SW480 (cell line): ENCODE results near the gene RANBP1.
"Not testable (repeated sequence)": the region's sequence is repeated elsewhere in the genome, so short reads cannot be mapped to it uniquely, and the experiment has no call there.

Experiments used
- DNase-seq: peaks from one replicate; pipeline ENCODE4 v3.0.0-alpha.2; 2016; ENCODE audit warnings: low spot score

RANBP1 gene

GRCh38 chr22:20151276-20151588 lies 35.3 kb downstream of the RANBP1 start:
- DNase-seq = no peak

- no peak for DNase-seq
Measured at GRCh38 chr22:20152464-20152890, 36.6 kb downstream of the RANBP1 start.

GRCh38 chr22:20153945-20154344 lies 38.0 kb downstream of the RANBP1 start:
- DNase-seq = no peak

GRCh38 chr22:20154602-20155187 lies 38.8 kb downstream of the RANBP1 start:
- DNase-seq = peak; percentile 26

GRCh38 chr22:20155330-20156041 lies 39.6 kb downstream of the RANBP1 start:
- DNase-seq = peak; percentile 66

- no peak for DNase-seq
Measured at GRCh38 chr22:20156042-20156389, 40.1 kb downstream of the RANBP1 start.

GRCh38 chr22:20156611-20157429 lies 40.9 kb downstream of the RANBP1 start:
- peak; percentile 37 for DNase-seq

GRCh38 chr22:20157430-20158183 lies 41.7 kb downstream of the RANBP1 start:
- no peak for DNase-seq

GRCh38 chr22:20158391-20159036 lies 42.6 kb downstream of the RANBP1 start:
- no peak for DNase-seq

- no peak for DNase-seq
Measured at GRCh38 chr22:20159076-20159475, 43.2 kb downstream of the RANBP1 start.

GRCh38 chr22:20159531-20159930 lies 43.6 kb downstream of the RANBP1 start:
- not testable (repeated sequence) for DNase-seq

- no peak for DNase-seq
Measured at GRCh38 chr22:20160041-20160440, 44.1 kb downstream of the RANBP1 start.

GRCh38 chr22:20164863-20165262 lies 49.0 kb downstream of the RANBP1 start:
- no peak for DNase-seq

GRCh38 chr22:20165421-20165820 lies 49.5 kb downstream of the RANBP1 start:
- DNase-seq = no peak

- DNase-seq = no peak
Measured at GRCh38 chr22:20165913-20166312, 50.0 kb downstream of the RANBP1 start.

- no peak for DNase-seq
Measured at GRCh38 chr22:20166703-20167102, 50.8 kb downstream of the RANBP1 start.

- no peak for DNase-seq
Measured at GRCh38 chr22:20167643-20168322, 51.9 kb downstream of the RANBP1 start.

GRCh38 chr22:20169253-20169822 lies 53.4 kb downstream of the RANBP1 start:
- DNase-seq = no peak

- no peak for DNase-seq
Measured at GRCh38 chr22:20170170-20170569, 54.3 kb downstream of the RANBP1 start.

- no peak for DNase-seq
Measured at GRCh38 chr22:20171288-20172140, 55.6 kb downstream of the RANBP1 start.
